Adrenal gland (tissue), 5 donors: ENCODE measurements around the gene ARL10.

Source experiments
- POLR2A ChIP-seq, 2 donors: fragments of 450-650 bp; IDR thresholded peaks; one replicate each; pipeline ENCODE4 v1.6.1; 2017; ENCODE audit warnings: antibody characterized with exemption in 2 of 2, mild to moderate bottlenecking in 2 of 2, moderate library complexity in 1 of 2
- TF ChIP-seq, protein P1 (sequence below), 6 experiments: fragments of 450-650 bp in 4 of 6; fragments of 200-600 bp in 2 of 6; sonication (generic) in 1 of 6; IDR thresholded peaks; 1 replicate in 5 of 6; 2 replicates in 1 of 6; pipeline versions ENCODE4 v1.5.1 to v1.8.0; 2016 to 2021; ENCODE audit warnings: antibody characterized with exemption in 6 of 6, mild to moderate bottlenecking in 2 of 6, moderate library complexity in 1 of 6
- donor health status: DM: no; HTN: no; CAD: no.

DNA sequence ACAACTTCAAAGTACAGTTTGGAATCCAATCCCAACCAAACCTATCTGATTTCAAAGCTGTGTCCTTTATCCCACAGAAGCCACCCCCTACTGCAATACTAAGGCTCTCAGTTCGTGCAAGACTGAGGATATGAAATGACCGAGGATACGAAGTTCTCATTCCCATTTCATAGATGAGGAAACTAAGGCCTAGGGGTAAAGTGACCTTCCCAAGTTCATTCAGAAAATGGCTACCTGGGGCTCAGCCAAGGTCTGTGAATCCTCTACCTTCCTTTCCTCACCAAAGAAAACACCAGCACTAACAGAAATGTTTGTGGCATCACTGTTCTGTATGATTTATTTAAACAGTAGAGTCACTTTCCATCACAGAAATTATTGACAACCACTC lies 9.1 kb upstream of the ARL10 start:
- TF ChIP-seq, protein P1, sequence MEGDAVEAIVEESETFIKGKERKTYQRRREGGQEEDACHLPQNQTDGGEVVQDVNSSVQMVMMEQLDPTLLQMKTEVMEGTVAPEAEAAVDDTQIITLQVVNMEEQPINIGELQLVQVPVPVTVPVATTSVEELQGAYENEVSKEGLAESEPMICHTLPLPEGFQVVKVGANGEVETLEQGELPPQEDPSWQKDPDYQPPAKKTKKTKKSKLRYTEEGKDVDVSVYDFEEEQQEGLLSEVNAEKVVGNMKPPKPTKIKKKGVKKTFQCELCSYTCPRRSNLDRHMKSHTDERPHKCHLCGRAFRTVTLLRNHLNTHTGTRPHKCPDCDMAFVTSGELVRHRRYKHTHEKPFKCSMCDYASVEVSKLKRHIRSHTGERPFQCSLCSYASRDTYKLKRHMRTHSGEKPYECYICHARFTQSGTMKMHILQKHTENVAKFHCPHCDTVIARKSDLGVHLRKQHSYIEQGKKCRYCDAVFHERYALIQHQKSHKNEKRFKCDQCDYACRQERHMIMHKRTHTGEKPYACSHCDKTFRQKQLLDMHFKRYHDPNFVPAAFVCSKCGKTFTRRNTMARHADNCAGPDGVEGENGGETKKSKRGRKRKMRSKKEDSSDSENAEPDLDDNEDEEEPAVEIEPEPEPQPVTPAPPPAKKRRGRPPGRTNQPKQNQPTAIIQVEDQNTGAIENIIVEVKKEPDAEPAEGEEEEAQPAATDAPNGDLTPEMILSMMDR (IDR thresholded peaks at IDR 0.05): no peak
- no peak for TF ChIP-seq POLR2A (IDR thresholded peaks at IDR 0.05)
